Measurements from ENCODE around the gene NRXN3. TPM values are rescaled to one million over a fixed set of nuclear protein-coding genes. Genes with fewer than 3 reads are reported as not detected.

Gene NRXN3
- total and polyA plus RNA-seq, 2 donors (not counting 1 experiment from before 2014, with no cell fraction given) = 0.83 to 34.6 TPM

GRCh38 chr14:78752518-78753188, 582.5 kb downstream of the NRXN3 start:
- H4K20me1 ChIP-seq (ENCODE audit: control insufficient read depth, extremely low read depth, insufficient read depth, low read length) = no peaks in the 10 kb centered on the region
- H2AFZ ChIP-seq (ENCODE audit: low read length) = no peak overlapping the region
- H3K9me3 ChIP-seq (ENCODE audit: control insufficient read depth, insufficient read depth, low read depth, low read length) = no peaks in the 10 kb centered on the region
- H3K27me3 ChIP-seq (ENCODE audit: control insufficient read depth, insufficient read depth, low read length) = no peaks in the 10 kb centered on the region
- DNase-seq (ENCODE audit: low read depth in 2 of 2) = peak in 1 of 2 donors; percentile 43
- no peak overlapping the region for H3K4me3 ChIP-seq (replicated peaks in 1 of 4; ENCODE audit: control extremely low read depth in 1 of 4, insufficient read depth in 1 of 4, low read depth in 3 of 4, low read length in 4 of 4)
- no peak for TF ChIP-seq EZH2 (IDR thresholded peaks at IDR 0.05; ENCODE audit: low read length, missing control alignments)
- no peak for TF ChIP-seq CTCF (conservative IDR thresholded peaks at IDR 0.05 in 1 of 2, IDR thresholded peaks at IDR 0.05 in 1 of 2; ENCODE audit: low read depth in 1 of 2, low read length in 2 of 2)
- no peaks in the 10 kb centered on the region for H3K36me3 ChIP-seq (ENCODE audit: control insufficient read depth, insufficient read depth, low read length)
- H3K4me2 ChIP-seq (ENCODE audit: extremely low read depth, insufficient read depth, low read length) = no peak overlapping the region
- no peak overlapping the region for H3K27ac ChIP-seq (ENCODE audit: insufficient read depth, low read length)
- no peaks in the 10 kb centered on the region for H3K4me1 ChIP-seq (ENCODE audit: control insufficient read depth, extremely low read depth, insufficient read depth, low read length)
- no peaks in the 10 kb centered on the region for H3K79me2 ChIP-seq (ENCODE audit: control insufficient read depth, insufficient read depth, low read length)
- H3K9ac ChIP-seq (ENCODE audit: insufficient read depth, low read length) = no peak overlapping the region

GRCh38 chr14:78754059-78754458, 583.9 kb downstream of the NRXN3 start:
- no peak for DNase-seq (ENCODE audit: low read depth in 2 of 2)
- Histone ChIP-seq H3K79me2 (ENCODE audit: control insufficient read depth, insufficient read depth, low read length) (no peaks in the 10 kb centered on the region), H3K27me3 (ENCODE audit: control insufficient read depth, insufficient read depth, low read length) (no peaks in the 10 kb centered on the region), H2AFZ (ENCODE audit: low read length) (no peak overlapping the region), H3K4me2 (ENCODE audit: extremely low read depth, insufficient read depth, low read length) (no peak overlapping the region), H3K4me1 (ENCODE audit: control insufficient read depth, extremely low read depth, insufficient read depth, low read length) (no peaks in the 10 kb centered on the region), H3K36me3 (ENCODE audit: control insufficient read depth, insufficient read depth, low read length) (no peaks in the 10 kb centered on the region), H3K4me3 (replicated peaks in 1 of 4; ENCODE audit: control extremely low read depth in 1 of 4, insufficient read depth in 1 of 4, low read depth in 3 of 4, low read length in 4 of 4) (no peak overlapping the region), H3K9ac (ENCODE audit: insufficient read depth, low read length) (no peak overlapping the region), H3K27ac (ENCODE audit: insufficient read depth, low read length) (no peak overlapping the region), H4K20me1 (ENCODE audit: control insufficient read depth, extremely low read depth, insufficient read depth, low read length) (no peaks in the 10 kb centered on the region), H3K9me3 (ENCODE audit: control insufficient read depth, insufficient read depth, low read depth, low read length) (no peaks in the 10 kb centered on the region)
- TF ChIP-seq CTCF (conservative IDR thresholded peaks at IDR 0.05 in 1 of 2, IDR thresholded peaks at IDR 0.05 in 1 of 2; ENCODE audit: low read depth in 1 of 2, low read length in 2 of 2) = no peak
- no peak for TF ChIP-seq EZH2 (IDR thresholded peaks at IDR 0.05; ENCODE audit: low read length, missing control alignments)

GRCh38 chr14:78758333-78758732, 588.2 kb downstream of the NRXN3 start:
- Histone ChIP-seq H3K79me2 (ENCODE audit: control insufficient read depth, insufficient read depth, low read length) (no peaks in the 10 kb centered on the region), H3K4me2 (ENCODE audit: extremely low read depth, insufficient read depth, low read length) (no peak overlapping the region), H4K20me1 (ENCODE audit: control insufficient read depth, extremely low read depth, insufficient read depth, low read length) (no peaks in the 10 kb centered on the region), H2AFZ (ENCODE audit: low read length) (no peak overlapping the region), H3K36me3 (ENCODE audit: control insufficient read depth, insufficient read depth, low read length) (no peaks in the 10 kb centered on the region), H3K27ac (ENCODE audit: insufficient read depth, low read length) (no peak overlapping the region), H3K27me3 (ENCODE audit: control insufficient read depth, insufficient read depth, low read length) (no peaks in the 10 kb centered on the region), H3K4me3 (replicated peaks in 1 of 4; ENCODE audit: control extremely low read depth in 1 of 4, insufficient read depth in 1 of 4, low read depth in 3 of 4, low read length in 4 of 4) (no peak overlapping the region), H3K9ac (ENCODE audit: insufficient read depth, low read length) (no peak overlapping the region), H3K9me3 (ENCODE audit: control insufficient read depth, insufficient read depth, low read depth, low read length) (no peaks in the 10 kb centered on the region), H3K4me1 (ENCODE audit: control insufficient read depth, extremely low read depth, insufficient read depth, low read length) (no peaks in the 10 kb centered on the region)
- DNase-seq (ENCODE audit: low read depth in 2 of 2) = peak; percentile 1 to 34
- TF ChIP-seq EZH2 (IDR thresholded peaks at IDR 0.05; ENCODE audit: low read length, missing control alignments) (no peak), CTCF (conservative IDR thresholded peaks at IDR 0.05 in 1 of 2, IDR thresholded peaks at IDR 0.05 in 1 of 2; ENCODE audit: low read depth in 1 of 2, low read length in 2 of 2) (peak; percentile 21 to 64)

All from fibroblast of lung (primary cell).